Endothelial cell of umbilical vein (primary cell): ENCODE data around the gene SLC20A1. TPM values are rescaled to one million over a fixed set of nuclear protein-coding genes. Genes with fewer than 3 reads are reported as not detected.

Experiments used
- BruUV-seq: library from RNA; stranded (reverse); fragments of 400-500 nt; replicated peaks from 2 replicates; lab custom pipeline; 2021; lab: Mats Ljungman, UMichigan
- CTCF ChIA-PET: fragments of 300-600, 350-600 bp; sonication (Branson Sonifier 250); formaldehyde crosslinking; loops from one replicate; lab custom pipeline; 2021; ENCODE audit warnings: antibody characterized with exemption, inconsistent platforms; lab: Charles Lee
- POLR2A ChIA-PET: fragments of 300-600, 350-600 bp; sonication (Branson Sonifier 250); formaldehyde crosslinking; loops from one replicate; lab custom pipeline; 2021; ENCODE audit warnings: antibody characterized with exemption, inconsistent platforms; lab: Charles Lee
- DNase-seq: peaks from one replicate; pipeline ENCODE4 v3.0.0-alpha.2; 2011; ENCODE audit warnings: low read depth, low spot score
- FAIRE-seq: peaks from 2 replicates; lab custom pipeline; 2011; peaks lifted over from hg19 to GRCh38; lab: Jason Lieb, UNC
- H2AFZ ChIP-seq: 2 replicates; pipeline ENCODE4 v1.6.0; 2012; ENCODE audit warnings: low read depth, low read length, control low read depth, inconsistent platforms
- H3K27ac ChIP-seq: 2 replicates; pipeline ENCODE4 v1.5.1; 2011; ENCODE audit warnings: low read depth, mild to moderate bottlenecking, control low read depth, low read length, moderate library complexity; ENCODE audit not compliant: insufficient read depth
- H3K27me3 ChIP-seq, 2 experiments: 2 replicates each; pipeline versions ENCODE4 v1.6.0 to v1.6.1; 2011; ENCODE audit warnings: low read length in 2 of 2, mixed read lengths in 1 of 2; ENCODE audit not compliant: control insufficient read depth in 2 of 2, insufficient read depth in 2 of 2
- H3K36me3 ChIP-seq, 2 experiments: 2 replicates in 1 of 2; 3 replicates in 1 of 2; pipeline ENCODE4 v1.5.1; 2011; ENCODE audit warnings: low read length in 2 of 2, mild to moderate bottlenecking in 1 of 2, moderate library complexity in 1 of 2; ENCODE audit not compliant: control insufficient read depth in 2 of 2, insufficient read depth in 2 of 2; ENCODE audit errors: extremely low read depth in 1 of 2
- H3K4me1 ChIP-seq: 3 replicates; pipeline ENCODE4 v1.5.1; 2011; ENCODE audit warnings: mild to moderate bottlenecking, low read length; ENCODE audit not compliant: control insufficient read depth, insufficient read depth; ENCODE audit errors: extremely low read depth
- H3K4me2 ChIP-seq: 2 replicates; pipeline ENCODE4 v1.6.1; 2011; ENCODE audit warnings: low read length, control low read depth, mixed read lengths; ENCODE audit not compliant: insufficient read depth
- H3K4me3 ChIP-seq, 3 experiments: fragments of 200-600 bp in 1 of 3; sonication (generic), shearing (Covaris generic) in 1 of 3; replicated peaks in 1 of 3; 2 replicates each; pipeline ENCODE4 v1.5.1; 2011 to 2016; ENCODE audit warnings: control low read depth in 3 of 3, low read length in 3 of 3, mild to moderate bottlenecking in 2 of 3, inconsistent platforms in 1 of 3, low read depth in 1 of 3, moderate library complexity in 1 of 3; ENCODE audit not compliant: insufficient read depth in 1 of 3
- H3K79me2 ChIP-seq: 2 replicates; pipeline ENCODE4 v1.6.0; 2012; ENCODE audit warnings: low read length, inconsistent platforms; ENCODE audit not compliant: control insufficient read depth, insufficient read depth
- H3K9ac ChIP-seq: replicated peaks from 2 replicates; pipeline ENCODE3; 2011; ENCODE audit warnings: low read length, control low read depth; ENCODE audit not compliant: insufficient read depth; ENCODE audit errors: extremely low read depth
- H3K9me1 ChIP-seq: replicated peaks from 3 replicates; pipeline ENCODE4 v1.6.0; 2011; ENCODE audit warnings: mild to moderate bottlenecking, low read length; ENCODE audit not compliant: control insufficient read depth, insufficient read depth; ENCODE audit errors: extremely low read depth
- H3K9me3 ChIP-seq: replicated peaks from 2 replicates; pipeline ENCODE4 v1.5.1; 2012; ENCODE audit warnings: low read length, inconsistent platforms; ENCODE audit not compliant: control insufficient read depth, insufficient read depth
- H4K20me1 ChIP-seq: replicated peaks from 2 replicates; pipeline ENCODE3; 2011; ENCODE audit warnings: mild to moderate bottlenecking, low read length; ENCODE audit not compliant: control insufficient read depth, insufficient read depth; ENCODE audit errors: extremely low read depth
- EZH2 ChIP-seq: IDR thresholded peaks from 2 replicates; pipeline ENCODE4 v1.6.1; 2012; ENCODE audit warnings: borderline replicate concordance, low read depth, mild to moderate bottlenecking, moderate library complexity, low read length, inconsistent platforms; ENCODE audit not compliant: severe bottlenecking
- FOS ChIP-seq: IDR thresholded peaks from 2 replicates; pipeline ENCODE4 v1.6.1; 2011; ENCODE audit warnings: mild to moderate bottlenecking, low read length, moderate library complexity, borderline replicate concordance; ENCODE audit not compliant: insufficient read depth
- JUN ChIP-seq: IDR thresholded peaks from 2 replicates; pipeline ENCODE4 v1.6.1; 2011; ENCODE audit warnings: borderline replicate concordance, low read depth; ENCODE audit not compliant: insufficient read length, insufficient read depth
- MYC ChIP-seq: IDR thresholded peaks from one replicate; pipeline ENCODE4 v1.6.1; 2011; ENCODE audit warnings: mild to moderate bottlenecking, low read depth, low read length
- POLR2A ChIP-seq: IDR thresholded peaks from 2 replicates; pipeline ENCODE4 v1.6.1; 2012; ENCODE audit warnings: low read depth, mild to moderate bottlenecking, control low read depth, low read length
- POLR2AphosphoS5 ChIP-seq: IDR thresholded peaks from 2 replicates; pipeline ENCODE4 v1.6.1; 2012; ENCODE audit warnings: low read depth, mild to moderate bottlenecking, control low read depth, low read length, moderate library complexity; ENCODE audit not compliant: insufficient read depth
- dilution Hi-C: fragments of 300-500 bp; cut with MboI; formaldehyde crosslinking; loops from one replicate; pipeline ENCODE4 v1.15.0; 2019; ENCODE audit warnings: low sequenced_read_pairs; ENCODE audit not compliant: extremely low pct_ligation_motif_present
- intact Hi-C: fragments of 100-400 bp; cut with micrococcal nuclease; formaldehyde crosslinking; loops from one replicate; pipeline ENCODE4 v1.10.0; 2022
- polyA plus RNA-seq, 4 experiments: library from polyadenylated mRNA; depleted of rRNA in 3 of 4; stranded (reverse) in 3 of 4; unstranded in 1 of 4; fragments of >200 nt; gene quantifications; 2 replicates each; pipeline versions ENCODE4 v1.2.1 to v1.2.3, GENCODE V29; 2011 to 2012; ENCODE audit warnings: missing spikeins in 1 of 4
- total RNA-seq: library from RNA; stranded (reverse); gene quantifications from 2 replicates; pipeline ENCODE4 v1.2.3, GENCODE V29; 2021
- TF ChIP-seq, protein P1 (sequence below), 2 donors: IDR thresholded peaks; 1 replicate in 1 of 2; 2 replicates in 1 of 2; pipeline ENCODE4 v1.5.1; 2011; ENCODE audit warnings: low read length in 2 of 2, mild to moderate bottlenecking in 2 of 2, moderate library complexity in 2 of 2, control low read depth in 1 of 2, inconsistent platforms in 1 of 2, low read depth in 1 of 2; ENCODE audit not compliant: insufficient read depth in 1 of 2; ENCODE audit errors: extremely low read depth in 1 of 2
- TF ChIP-seq, protein P2 (sequence below): IDR thresholded peaks from 2 replicates; pipeline ENCODE4 v1.6.1; 2011; ENCODE audit not compliant: insufficient read depth, insufficient read length

SLC20A1 gene
- total and polyA plus RNA-seq, 2 donors (not counting 3 experiments of a cell fraction or from before 2014, with no cell fraction given) = 52.7 to 149 TPM

GRCh38 chr2:112682101-112682500 lies 36.4 kb downstream of the SLC20A1 start:
- POLR2A ChIA-PET = interaction anchor here (0.6 kb wide), 1 partner anchor 94 kb away, joined by 6 read pairs; no protein-coding TSS in a partner anchor
- no peaks in the 10 kb centered on the region for H3K36me3 ChIP-seq
- TF ChIP-seq, protein P1, sequence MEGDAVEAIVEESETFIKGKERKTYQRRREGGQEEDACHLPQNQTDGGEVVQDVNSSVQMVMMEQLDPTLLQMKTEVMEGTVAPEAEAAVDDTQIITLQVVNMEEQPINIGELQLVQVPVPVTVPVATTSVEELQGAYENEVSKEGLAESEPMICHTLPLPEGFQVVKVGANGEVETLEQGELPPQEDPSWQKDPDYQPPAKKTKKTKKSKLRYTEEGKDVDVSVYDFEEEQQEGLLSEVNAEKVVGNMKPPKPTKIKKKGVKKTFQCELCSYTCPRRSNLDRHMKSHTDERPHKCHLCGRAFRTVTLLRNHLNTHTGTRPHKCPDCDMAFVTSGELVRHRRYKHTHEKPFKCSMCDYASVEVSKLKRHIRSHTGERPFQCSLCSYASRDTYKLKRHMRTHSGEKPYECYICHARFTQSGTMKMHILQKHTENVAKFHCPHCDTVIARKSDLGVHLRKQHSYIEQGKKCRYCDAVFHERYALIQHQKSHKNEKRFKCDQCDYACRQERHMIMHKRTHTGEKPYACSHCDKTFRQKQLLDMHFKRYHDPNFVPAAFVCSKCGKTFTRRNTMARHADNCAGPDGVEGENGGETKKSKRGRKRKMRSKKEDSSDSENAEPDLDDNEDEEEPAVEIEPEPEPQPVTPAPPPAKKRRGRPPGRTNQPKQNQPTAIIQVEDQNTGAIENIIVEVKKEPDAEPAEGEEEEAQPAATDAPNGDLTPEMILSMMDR (IDR thresholded peaks at IDR 0.05; ENCODE audit: extremely low read depth in 1 of 2, insufficient read depth in 1 of 2, low read depth in 1 of 2, low read length in 2 of 2) = no peak
- no peak for TF ChIP-seq EZH2
- TF ChIP-seq POLR2AphosphoS5 = no peak
- no peak for TF ChIP-seq JUN
- no peak for TF ChIP-seq MYC
- TF ChIP-seq POLR2A = no peak
- TF ChIP-seq, protein P2, sequence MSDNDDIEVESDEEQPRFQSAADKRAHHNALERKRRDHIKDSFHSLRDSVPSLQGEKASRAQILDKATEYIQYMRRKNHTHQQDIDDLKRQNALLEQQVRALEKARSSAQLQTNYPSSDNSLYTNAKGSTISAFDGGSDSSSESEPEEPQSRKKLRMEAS = no peak
- TF ChIP-seq FOS = no peak
- no peak overlapping the region for H3K27ac ChIP-seq
- no peak overlapping the region for H3K4me3 ChIP-seq
- DNase-seq (no peak), FAIRE-seq (no peak)
- H3K9me1 ChIP-seq = no peaks in the 10 kb centered on the region
- H3K9me3 ChIP-seq = no peaks in the 10 kb centered on the region
- no TSS peak for BruUV-seq
- no peak overlapping the region for H3K9ac ChIP-seq
- CTCF ChIA-PET = interaction anchor here (2.3 kb wide), 1 partner anchor 8 kb away, joined by 9 read pairs; no protein-coding TSS in a partner anchor
- H3K79me2 ChIP-seq = no peaks in the 10 kb centered on the region
- intact Hi-C loops = no loop called here
- no peaks in the 10 kb centered on the region for H3K27me3 ChIP-seq
- no peaks in the 10 kb centered on the region for H4K20me1 ChIP-seq
- dilution Hi-C loops = no loop called here
- H2AFZ ChIP-seq = no peak overlapping the region
- peaks cover 14% of the 10 kb centered on the region for H3K4me1 ChIP-seq
- no peak overlapping the region for H3K4me2 ChIP-seq
